ENCODE measurements around the gene MS4A4A. TPM values are rescaled to one million over a fixed set of nuclear protein-coding genes. Genes with fewer than 3 reads are reported as not detected.

The MS4A4A gene
- total RNA-seq, 4 donors from 2014 or later, result 12.3 to 64.6 (median 19.3) TPM

Other genes starting within 250 kb of the MS4A4A start
- not detected for gene OOSP2, start 240.3 kb upstream of the MS4A4A start, total RNA-seq
- gene MS4A3, start 224.0 kb upstream of the MS4A4A start, total RNA-seq, result not detected
- gene MS4A2, start 192.0 kb upstream of the MS4A4A start, total RNA-seq, result 1 to 10 TPM in 3 of 4 donors, under 1 TPM in 1; 0.32 to 6.0 (median 2.6) TPM
- 100 to 1,000 TPM in 1 of 4 donors, 10 to 100 TPM in 3; 47.4 to 143 (median 58.3) TPM for gene MS4A6A, start 97.6 kb upstream of the MS4A4A start, total RNA-seq
- gene MS4A4E, start 37.5 kb upstream of the MS4A4A start, total RNA-seq, result 1 to 10 TPM in 3 of 4 donors, under 1 TPM in 1; 0.91 to 7.9 (median 2.8) TPM
- not detected for gene MS4A6E, start 46.6 kb downstream of the MS4A4A start, total RNA-seq
- 10 to 100 TPM; 20.3 to 30.7 (median 25.6) TPM for gene MS4A7, start 97.9 kb downstream of the MS4A4A start, total RNA-seq
- 1 to 10 TPM; 1.6 to 3.7 (median 2.2) TPM for gene MS4A14, start 115.8 kb downstream of the MS4A4A start, total RNA-seq
- not detected for gene MS4A5, start 148.9 kb downstream of the MS4A4A start, total RNA-seq
- gene MS4A1, start 175.2 kb downstream of the MS4A4A start, total RNA-seq, result under 1 TPM in 3 of 4 donors, not detected in 1; 0.13 to 0.99 (median 0.23) TPM
- gene MS4A12, start 212.1 kb downstream of the MS4A4A start, total RNA-seq, result 1 to 10 TPM in 1 of 4 donors, not detected in 3; 1.8 TPM
- gene MS4A13, start 234.7 kb downstream of the MS4A4A start, total RNA-seq, result not detected

Measured in esophagus muscularis mucosa (tissue), 4 donors.